Activated CD8-positive, alpha-beta memory T cell treated with anti-CD3 and anti-CD28 coated beads, Interleukin-2, amount 10 ng/mL, durations not matched to agents 7 days and 5 days (primary cell): ENCODE data around the gene CRIP2. TPM values are rescaled to one million over a fixed set of nuclear protein-coding genes. Genes with fewer than 3 reads are reported as not detected.

Experiments used
- ATAC-seq: fragments of 150-1000 bp; cut with Tn5 transposase; one replicate; pipeline ENCODE4 v1.10.0; 2021; ENCODE audit warnings: moderate library complexity
- CTCF ChIA-PET: fragments of 350-600 bp; sonication (Branson Sonifier 250); formaldehyde crosslinking; loops from one replicate; lab custom pipeline; 2021; ENCODE audit warnings: antibody characterized with exemption; lab: Charles Lee
- DNase-seq: peaks from one replicate; pipeline ENCODE4 v3.0.0-alpha.2; 2020
- H3K27ac Mint-ChIP-seq: one replicate; pipeline ENCODE4 v1.8.0; 2021; ENCODE audit warnings: mild to moderate bottlenecking, mixed read lengths
- H3K27me3 Mint-ChIP-seq: one replicate; pipeline ENCODE4 v1.8.0; 2021; ENCODE audit warnings: mixed read lengths
- H3K36me3 Mint-ChIP-seq: one replicate; pipeline ENCODE4 v1.8.0; 2021; ENCODE audit warnings: mild to moderate bottlenecking, mixed read lengths
- H3K4me1 Mint-ChIP-seq: one replicate; pipeline ENCODE4 v1.8.0; 2021; ENCODE audit warnings: mixed read lengths
- H3K4me3 Mint-ChIP-seq: one replicate; pipeline ENCODE4 v1.8.0; 2021; ENCODE audit warnings: mild to moderate bottlenecking, moderate library complexity, mixed read lengths
- H3K9me3 Mint-ChIP-seq: one replicate; pipeline ENCODE4 v1.8.0; 2022; ENCODE audit warnings: low read depth, mixed read lengths
- total RNA-seq, 2 experiments: library from RNA; stranded (reverse); gene quantifications; one replicate each; pipeline ENCODE4 v1.2.3, GENCODE V29; 2021

The CRIP2 gene
- total RNA-seq, 2 experiments from 2014 or later, result 0.68 TPM; not detected in 1

DNA sequence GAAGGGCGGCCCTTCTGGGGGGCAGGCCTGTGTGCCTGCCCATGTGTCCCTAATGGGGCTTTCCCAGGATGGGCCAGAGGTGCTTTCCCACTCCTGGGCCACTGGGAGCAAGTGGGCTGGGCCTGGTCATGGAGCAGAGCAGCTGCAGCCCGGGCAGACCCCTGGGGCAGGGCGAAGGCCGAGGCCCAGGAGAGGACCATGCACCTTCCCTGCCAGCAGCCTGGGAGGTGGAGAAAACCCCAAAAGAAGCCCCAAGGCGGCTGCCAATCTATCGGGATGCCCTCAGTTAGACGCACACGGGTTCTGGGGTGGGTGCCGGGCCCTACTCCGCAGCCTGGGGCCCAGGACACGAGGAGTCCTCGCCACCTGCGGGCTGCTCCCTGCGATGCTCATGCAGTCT, 16.1 kb upstream of the CRIP2 start:
- no peaks in the 10 kb centered on the region for H3K9me3 Mint-ChIP-seq
- CTCF ChIA-PET, result no interaction called here

GRCh38 chr14:105460116-105460515, 14.5 kb upstream of the CRIP2 start:
- no peaks in the 10 kb centered on the region for H3K27me3 Mint-ChIP-seq

More for the DNA sequence above, 16.1 kb upstream of the CRIP2 start:
- Mint-ChIP-seq H3K4me1 (no peaks in the 10 kb centered on the region), H3K27me3 (no peaks in the 10 kb centered on the region), H3K36me3 (peaks cover 8% of the 10 kb centered on the region), H3K27ac (no peak overlapping the region), H3K4me3 (no peak overlapping the region)
- DNase-seq (no peak), ATAC-seq (no peak)

GRCh38 chr14:105460616-105461015, 14.0 kb upstream of the CRIP2 start:
- H3K36me3 Mint-ChIP-seq, result peaks cover 8% of the 10 kb centered on the region
- CTCF ChIA-PET, result no interaction called here
- no peaks in the 10 kb centered on the region for H3K27me3 Mint-ChIP-seq
- DNase-seq (no peak), ATAC-seq (no peak)
- H3K9me3 Mint-ChIP-seq, result no peaks in the 10 kb centered on the region
- H3K4me3 Mint-ChIP-seq, result no peak overlapping the region
- H3K4me1 Mint-ChIP-seq, result no peaks in the 10 kb centered on the region
- H3K27ac Mint-ChIP-seq, result no peak overlapping the region

More at GRCh38 chr14:105460116-105460515, 14.5 kb upstream of the CRIP2 start:
- H3K4me1 Mint-ChIP-seq, result no peaks in the 10 kb centered on the region
- CTCF ChIA-PET, result no interaction called here
- H3K27ac Mint-ChIP-seq, result no peak overlapping the region
- ATAC-seq (no peak), DNase-seq (no peak)
- H3K36me3 Mint-ChIP-seq, result peaks cover 12% of the 10 kb centered on the region
- no peak overlapping the region for H3K4me3 Mint-ChIP-seq
- H3K9me3 Mint-ChIP-seq, result no peaks in the 10 kb centered on the region

GRCh38 chr14:105461903-105462302, 12.7 kb upstream of the CRIP2 start:
- no peak overlapping the region for H3K27ac Mint-ChIP-seq
- no peak for DNase-seq
- H3K9me3 Mint-ChIP-seq, result no peaks in the 10 kb centered on the region
- H3K4me3 Mint-ChIP-seq, result no peak overlapping the region
- H3K36me3 Mint-ChIP-seq, result peaks cover 8% of the 10 kb centered on the region
- no peaks in the 10 kb centered on the region for H3K27me3 Mint-ChIP-seq
- no peak for ATAC-seq
- CTCF ChIA-PET, result no interaction called here
- H3K4me1 Mint-ChIP-seq, result no peaks in the 10 kb centered on the region

DNA sequence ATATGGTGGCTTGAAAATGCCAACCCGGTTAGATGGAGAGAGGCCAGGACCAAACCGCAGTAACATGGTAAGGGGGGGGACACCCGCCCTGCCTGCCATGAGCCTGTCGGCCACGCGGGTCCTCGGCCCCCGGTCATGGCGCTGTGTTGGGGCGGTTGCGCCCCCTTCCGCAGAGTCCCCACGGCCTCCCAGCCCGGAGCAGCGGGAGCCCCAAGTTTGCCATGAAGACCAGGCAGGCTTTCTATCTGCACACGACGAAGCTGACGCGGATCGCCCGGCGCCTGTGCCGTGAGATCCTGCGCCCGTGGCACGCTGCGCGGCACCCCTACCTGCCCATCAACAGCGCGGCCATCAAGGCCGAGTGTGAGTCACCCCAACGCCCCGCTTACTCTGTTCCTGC, 10.1 kb upstream of the CRIP2 start:
- no peaks in the 10 kb centered on the region for H3K9me3 Mint-ChIP-seq
- DNase-seq (no peak), ATAC-seq (no peak)
- H3K4me3 Mint-ChIP-seq, result no peak overlapping the region
- no peaks in the 10 kb centered on the region for H3K4me1 Mint-ChIP-seq
- H3K36me3 Mint-ChIP-seq, result peaks cover 8% of the 10 kb centered on the region
- CTCF ChIA-PET, result no interaction called here
- no peaks in the 10 kb centered on the region for H3K27me3 Mint-ChIP-seq
- H3K27ac Mint-ChIP-seq, result no peak overlapping the region

DNA sequence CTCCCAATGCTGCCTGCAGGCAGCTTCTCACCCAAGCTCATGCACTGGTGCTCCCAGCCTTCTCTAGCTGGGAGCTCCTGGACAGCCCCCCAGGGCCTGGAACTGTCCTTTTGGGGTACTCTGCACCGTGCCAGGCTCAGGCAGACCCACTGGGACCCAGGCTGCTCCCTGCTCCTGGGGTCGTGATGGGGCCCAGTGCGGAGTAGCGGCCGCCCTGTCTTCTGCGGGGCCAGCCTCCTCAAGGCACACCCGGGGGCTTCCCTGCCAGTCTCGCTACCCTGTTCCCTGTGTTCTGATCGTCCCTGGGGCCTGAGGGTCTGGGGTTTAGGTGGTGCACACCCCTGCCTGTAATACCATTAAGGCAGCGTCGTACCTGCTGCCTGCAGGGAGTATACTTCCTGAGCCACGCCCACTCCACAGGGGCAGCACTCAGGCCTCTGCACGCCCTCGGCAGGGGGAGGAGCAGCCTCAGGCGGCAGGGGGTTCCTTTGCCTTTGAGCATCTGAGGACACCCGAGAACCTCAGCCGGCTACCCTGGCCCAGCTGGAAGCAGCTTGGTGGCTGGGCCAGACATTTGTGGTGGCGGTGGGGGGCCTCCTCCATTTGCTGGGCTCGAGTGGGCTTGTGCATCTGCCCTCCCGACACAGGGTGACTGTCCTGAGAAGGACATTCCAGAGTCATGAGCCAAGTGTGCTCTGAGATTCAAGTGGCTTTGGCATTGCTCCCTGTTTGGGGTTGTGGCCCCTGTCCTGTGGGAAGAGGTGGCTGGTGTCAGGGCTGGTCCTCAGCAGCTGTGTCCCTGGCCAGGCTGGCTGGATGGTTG, 9.2 kb upstream of the CRIP2 start:
- Mint-ChIP-seq H3K27ac (no peak overlapping the region), H3K27me3 (no peaks in the 10 kb centered on the region), H3K36me3 (peaks cover 8% of the 10 kb centered on the region), H3K9me3 (no peaks in the 10 kb centered on the region), H3K4me1 (no peaks in the 10 kb centered on the region), H3K4me3 (no peak overlapping the region)
- CTCF ChIA-PET, result no interaction called here
- ATAC-seq, result no peak
- no peak for DNase-seq

DNA sequence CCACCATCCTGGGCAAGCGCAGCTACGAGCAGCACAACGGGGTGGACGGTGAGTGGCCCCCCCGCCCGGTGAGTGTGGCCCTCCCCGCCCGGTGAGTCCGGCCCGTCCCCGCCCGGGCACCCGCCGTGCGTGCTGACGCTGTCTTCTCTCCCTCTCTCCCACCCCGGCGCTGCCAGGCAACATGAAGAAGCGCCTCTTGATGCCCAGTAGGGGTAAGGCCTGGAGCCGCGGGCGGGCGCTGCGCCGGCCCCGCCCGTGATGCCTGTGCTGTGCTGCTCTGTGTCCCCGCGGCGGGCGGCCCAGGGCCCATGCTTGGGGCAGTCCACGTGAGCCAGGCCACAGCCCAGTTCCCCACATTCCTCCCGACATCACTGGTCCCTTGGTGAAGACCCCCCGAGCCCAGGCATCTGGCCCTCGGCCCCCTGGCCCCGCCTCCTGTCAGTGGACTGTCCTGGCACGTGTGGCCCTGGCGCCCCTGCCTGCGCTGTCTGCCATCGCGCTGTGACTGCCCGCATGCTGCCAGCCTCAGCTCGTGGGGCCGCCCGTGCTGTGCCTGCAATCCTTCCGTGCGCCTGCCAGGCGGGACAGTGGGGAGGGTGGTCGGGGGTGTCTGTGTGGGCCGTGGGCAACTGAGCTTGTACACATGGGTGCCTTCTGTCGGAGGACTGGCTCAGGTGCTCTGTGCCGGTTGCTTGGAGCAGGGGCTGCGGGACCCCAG, 7.9 kb upstream of the CRIP2 start:
- H3K27me3 Mint-ChIP-seq, result no peaks in the 10 kb centered on the region
- CTCF ChIA-PET, result no interaction called here
- H3K4me1 Mint-ChIP-seq, result no peaks in the 10 kb centered on the region
- no peak overlapping the region for H3K4me3 Mint-ChIP-seq
- no peak overlapping the region for H3K27ac Mint-ChIP-seq
- DNase-seq (no peak), ATAC-seq (no peak)
- peaks cover 5% of the 10 kb centered on the region for H3K36me3 Mint-ChIP-seq
- H3K9me3 Mint-ChIP-seq, result no peaks in the 10 kb centered on the region

GRCh38 chr14:105467249-105467941, 7.2 kb upstream of the CRIP2 start:
- peaks cover 5% of the 10 kb centered on the region for H3K36me3 Mint-ChIP-seq
- H3K27me3 Mint-ChIP-seq, result no peaks in the 10 kb centered on the region
- H3K4me1 Mint-ChIP-seq, result no peaks in the 10 kb centered on the region
- no peak overlapping the region for H3K27ac Mint-ChIP-seq
- CTCF ChIA-PET, result interaction anchor here (1.1 to 1.3 kb wide), 2 partner anchors 13 to 19 kb away, joined by 3 read pairs; no protein-coding TSS in a partner anchor
- ATAC-seq (no peak), DNase-seq (no peak)
- no peaks in the 10 kb centered on the region for H3K9me3 Mint-ChIP-seq
- H3K4me3 Mint-ChIP-seq, result no peak overlapping the region

GRCh38 chr14:105467942-105468471, 6.6 kb upstream of the CRIP2 start:
- Mint-ChIP-seq H3K27ac (no peak overlapping the region), H3K4me1 (no peaks in the 10 kb centered on the region), H3K36me3 (peaks cover 4% of the 10 kb centered on the region), H3K9me3 (no peaks in the 10 kb centered on the region), H3K27me3 (no peaks in the 10 kb centered on the region), H3K4me3 (no peak overlapping the region)
- CTCF ChIA-PET, result interaction anchor here (1.1 to 1.3 kb wide), 2 partner anchors 13 to 20 kb away, joined by 3 read pairs; no protein-coding TSS in a partner anchor
- DNase-seq (no peak), ATAC-seq (no peak)

GRCh38 chr14:105468621-105469241, 5.9 kb upstream of the CRIP2 start:
- no peak for DNase-seq
- no peak for ATAC-seq
- CTCF ChIA-PET, result interaction anchor here (1.3 kb wide), 1 partner anchor 12 kb away, joined by 3 read pairs; no protein-coding TSS in a partner anchor

DNA sequence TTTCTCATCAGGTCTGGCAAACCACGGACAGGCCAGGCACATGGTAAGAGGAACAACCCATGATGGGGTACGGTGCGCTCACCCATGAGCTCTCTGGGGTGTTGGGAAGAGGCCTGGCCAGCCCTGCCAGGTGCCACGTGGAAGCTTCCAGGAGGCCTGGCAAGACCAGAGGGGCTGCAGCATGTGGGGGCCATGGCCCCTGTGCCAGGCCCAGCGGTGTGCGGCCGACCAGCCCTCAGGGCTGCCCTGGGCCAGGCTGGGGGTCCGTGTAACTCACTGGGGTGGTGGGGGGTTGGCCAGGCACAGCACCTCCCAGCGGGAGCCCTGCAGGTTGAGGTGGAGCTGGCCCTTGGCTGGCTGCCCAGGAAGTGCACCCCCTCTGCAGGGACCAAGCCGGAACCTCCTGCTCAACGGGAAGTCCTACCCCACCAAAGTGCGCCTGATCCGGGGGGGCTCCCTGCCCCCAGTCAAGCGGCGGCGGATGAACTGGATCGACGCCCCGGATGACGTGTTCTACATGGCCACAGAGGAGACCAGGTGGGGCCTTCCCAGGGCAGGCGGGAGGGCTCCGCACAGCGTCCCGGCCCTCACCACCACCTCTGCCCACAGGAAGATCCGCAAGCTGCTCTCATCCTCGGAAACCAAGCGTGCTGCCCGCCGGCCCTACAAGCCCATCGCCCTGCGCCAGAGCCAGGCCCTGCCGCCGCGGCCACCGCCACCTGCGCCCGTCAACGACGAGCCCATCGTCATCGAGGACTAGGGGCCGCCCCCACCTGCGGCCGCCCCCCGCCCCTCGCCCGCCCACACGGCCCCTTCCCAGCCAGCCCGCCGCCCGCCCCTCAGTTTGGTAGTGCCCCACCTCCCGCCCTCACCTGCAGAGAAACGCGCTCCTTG, 4.9 kb upstream of the CRIP2 start:
- ATAC-seq (no peak), DNase-seq (no peak)
- CTCF ChIA-PET, result interaction anchor here (0.9 to 1.2 kb wide), 3 partner anchors 11 to 75 kb away, joined by 3 to 5 read pairs (median 4); no protein-coding TSS in a partner anchor
- H3K4me1 Mint-ChIP-seq, result no peaks in the 10 kb centered on the region
- H3K27me3 Mint-ChIP-seq, result no peaks in the 10 kb centered on the region
- no peaks in the 10 kb centered on the region for H3K9me3 Mint-ChIP-seq
- H3K4me3 Mint-ChIP-seq, result no peak overlapping the region
- H3K36me3 Mint-ChIP-seq, result no peaks in the 10 kb centered on the region
- no peak overlapping the region for H3K27ac Mint-ChIP-seq

More at GRCh38 chr14:105468621-105469241, 5.9 kb upstream of the CRIP2 start:
- no peaks in the 10 kb centered on the region for H3K27me3 Mint-ChIP-seq
- H3K36me3 Mint-ChIP-seq, result peaks cover 3% of the 10 kb centered on the region
- H3K27ac Mint-ChIP-seq, result no peak overlapping the region
- H3K4me3 Mint-ChIP-seq, result no peak overlapping the region
- H3K4me1 Mint-ChIP-seq, result no peaks in the 10 kb centered on the region
- H3K9me3 Mint-ChIP-seq, result no peaks in the 10 kb centered on the region
